NB4 (cell line): ENCODE data around the gene HOXC12.

Experiments used
- DNase-seq: peaks from one replicate; pipeline ENCODE4 v3.0.0; 2010; ENCODE audit warnings: low read depth
- H3K4me3 ChIP-seq: one replicate; pipeline ENCODE4 v1.5.1; 2011; ENCODE audit warnings: mild to moderate bottlenecking, low read depth, low read length, moderate library complexity
- CTCF ChIP-seq: IDR thresholded peaks from one replicate; pipeline ENCODE4 v1.5.1; 2012; ENCODE audit warnings: low read depth, low read length
- MAX ChIP-seq: IDR thresholded peaks from 2 replicates; pipeline ENCODE4 v1.6.1; 2011; ENCODE audit warnings: low read depth, low read length
- MYC ChIP-seq: IDR thresholded peaks from 2 replicates; pipeline ENCODE4 v1.6.1; 2011; ENCODE audit warnings: low read depth, low read length
- POLR2A ChIP-seq: IDR thresholded peaks from 2 replicates; pipeline ENCODE4 v1.6.1; 2011; ENCODE audit warnings: mild to moderate bottlenecking; ENCODE audit not compliant: insufficient read length; ENCODE audit errors: extremely low read depth

Gene HOXC12

GRCh38 chr12:53928054-53928835 lies 26.5 kb upstream of the HOXC12 start:
- DNase-seq = no peak
- no peak overlapping the region for H3K4me3 ChIP-seq
- TF ChIP-seq MYC (no peak), MAX (no peak), POLR2A (no peak), CTCF (no peak)

- DNase-seq = no peak
- TF ChIP-seq MYC (no peak), MAX (no peak), POLR2A (no peak), CTCF (no peak)
- H3K4me3 ChIP-seq = no peak overlapping the region
Measured at GRCh38 chr12:53929527-53929926, 25.2 kb upstream of the HOXC12 start.

GRCh38 chr12:53930591-53931255 lies 24.0 kb upstream of the HOXC12 start:
- TF ChIP-seq MAX (no peak), POLR2A (no peak), MYC (no peak), CTCF (no peak)
- no peak overlapping the region for H3K4me3 ChIP-seq
- no peak for DNase-seq

- no peak overlapping the region for H3K4me3 ChIP-seq
- TF ChIP-seq MAX (no peak), POLR2A (no peak), CTCF (no peak), MYC (no peak)
- no peak for DNase-seq
Measured at GRCh38 chr12:53931844-53932581, 22.7 kb upstream of the HOXC12 start.

- no peak overlapping the region for H3K4me3 ChIP-seq
- TF ChIP-seq CTCF (no peak), POLR2A (no peak), MYC (no peak), MAX (no peak)
- no peak for DNase-seq
Measured at GRCh38 chr12:53932915-53933314, 21.8 kb upstream of the HOXC12 start.
